ENCODE measurements around the gene MORF4L1. TPM values are rescaled to one million over a fixed set of nuclear protein-coding genes. Genes with fewer than 3 reads are reported as not detected.
"Not testable (repeated sequence)": the region's sequence is repeated elsewhere in the genome, so short reads cannot be mapped to it uniquely, and the experiment has no call there.

MORF4L1 gene
- total RNA-seq, 2 donors from 2014 or later: 151 to 304 TPM

- H3K9me3 ChIP-seq: no peaks in the 10 kb centered on the region
- intact Hi-C loops (cut with DNase I): no loop called here
- H3K27ac ChIP-seq: no peak overlapping the region
- DNase-seq (ENCODE audit: low spot score): no peak
- H3K27me3 ChIP-seq (replicated peaks; ENCODE audit: insufficient read depth): no peaks in the 10 kb centered on the region
- H3K36me3 ChIP-seq: peaks cover 0 to 3% of the 10 kb centered on the region in 2 donors
- H3K4me1 ChIP-seq (replicated peaks): no peaks in the 10 kb centered on the region
- TF ChIP-seq POLR2AphosphoS5 (IDR thresholded peaks at IDR 0.05): no peak
- TF ChIP-seq POLR2A (IDR thresholded peaks at IDR 0.05): no peak
- TF ChIP-seq CTCF (IDR thresholded peaks at IDR 0.05): no peak
- no peak overlapping the region for H3K4me3 ChIP-seq
- 82% methylated on average over 4 of the region's 4 CpGs for WGBS
Measured at GRCh38 chr15:78889000-78889399, 16.3 kb downstream of the MORF4L1 start.

DNA sequence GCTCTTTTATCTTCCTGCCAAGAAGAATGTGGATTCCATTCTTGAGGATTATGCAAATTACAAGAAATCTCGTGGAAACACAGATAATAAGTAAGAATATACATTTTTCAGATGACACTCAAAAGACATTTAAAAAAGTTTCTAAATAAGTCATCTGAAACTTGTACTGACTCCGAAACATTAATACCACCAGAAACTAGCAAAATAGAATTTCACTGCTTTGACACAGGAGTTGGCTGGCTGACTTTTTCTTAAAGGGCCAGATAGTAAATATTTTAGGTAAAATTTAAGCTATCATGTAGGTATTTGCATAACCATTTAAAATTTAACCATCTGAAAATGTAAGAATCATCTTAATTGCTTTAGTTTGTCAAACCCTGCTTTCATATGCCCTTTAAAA is 20.8 kb downstream of the MORF4L1 start:
- H3K27me3 ChIP-seq (replicated peaks; ENCODE audit: insufficient read depth): no peaks in the 10 kb centered on the region
- H3K4me1 ChIP-seq (replicated peaks): no peaks in the 10 kb centered on the region
- no peak overlapping the region for H3K27ac ChIP-seq
- TF ChIP-seq POLR2AphosphoS5 (IDR thresholded peaks at IDR 0.05): no peak
- no peak for TF ChIP-seq CTCF (IDR thresholded peaks at IDR 0.05)
- no peak for TF ChIP-seq POLR2A (IDR thresholded peaks at IDR 0.05)
- H3K4me3 ChIP-seq: no peak overlapping the region
- H3K9me3 ChIP-seq: no peaks in the 10 kb centered on the region
- intact Hi-C loops (cut with DNase I): no loop called here
- DNase-seq (ENCODE audit: low spot score): no peak
- 77% methylated on average over 2 of the region's 2 CpGs for WGBS
- peaks cover 5 to 7% of the 10 kb centered on the region in 2 donors for H3K36me3 ChIP-seq

GRCh38 chr15:78895471-78895870 is 22.8 kb downstream of the MORF4L1 start:
- DNase-seq (ENCODE audit: low spot score): no peak
- H3K9me3 ChIP-seq: no peaks in the 10 kb centered on the region
- no peaks in the 10 kb centered on the region for H3K27me3 ChIP-seq (replicated peaks; ENCODE audit: insufficient read depth)
- WGBS: 68% methylated on average over 3 of the region's 3 CpGs
- intact Hi-C loops (cut with DNase I): no loop called here
- TF ChIP-seq POLR2AphosphoS5 (IDR thresholded peaks at IDR 0.05) (no peak), CTCF (IDR thresholded peaks at IDR 0.05) (no peak), POLR2A (IDR thresholded peaks at IDR 0.05) (no peak)
- H3K4me3 ChIP-seq: no peak overlapping the region
- H3K4me1 ChIP-seq (replicated peaks): no peaks in the 10 kb centered on the region
- peaks cover 5 to 7% of the 10 kb centered on the region in 2 donors for H3K36me3 ChIP-seq
- no peak overlapping the region for H3K27ac ChIP-seq

DNA sequence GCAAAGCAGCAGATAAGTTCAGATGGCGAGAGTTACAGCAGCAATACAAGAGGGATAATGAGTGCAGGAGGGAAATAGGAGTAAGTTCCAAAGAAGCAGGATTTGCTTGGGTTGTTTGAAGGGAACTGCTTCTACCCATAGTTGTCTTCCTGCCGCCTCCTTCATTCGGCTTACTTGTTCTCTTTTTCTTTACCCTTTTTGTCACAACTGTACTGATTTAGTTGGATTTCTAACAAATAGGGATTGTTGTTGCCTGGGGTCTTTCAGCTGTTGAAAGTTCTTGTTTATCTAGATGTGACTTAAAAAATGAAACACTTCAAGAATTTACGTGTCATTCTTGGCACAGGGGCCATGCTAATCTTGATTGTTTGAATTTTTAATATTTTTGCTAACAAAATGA is 25.9 kb downstream of the MORF4L1 start:
- peaks cover 7 to 9% of the 10 kb centered on the region in 2 donors for H3K36me3 ChIP-seq
- no peaks in the 10 kb centered on the region for H3K9me3 ChIP-seq
- intact Hi-C loops (cut with DNase I): no loop called here
- no peak for TF ChIP-seq POLR2A (IDR thresholded peaks at IDR 0.05)
- no peak for TF ChIP-seq CTCF (IDR thresholded peaks at IDR 0.05)
- TF ChIP-seq POLR2AphosphoS5 (IDR thresholded peaks at IDR 0.05): no peak
- no peak for DNase-seq (ENCODE audit: low spot score)
- H3K4me1 ChIP-seq (replicated peaks): no peaks in the 10 kb centered on the region
- no peaks in the 10 kb centered on the region for H3K27me3 ChIP-seq (replicated peaks; ENCODE audit: insufficient read depth)
- WGBS: 84% methylated on average over 4 of the region's 4 CpGs
- H3K4me3 ChIP-seq: no peak overlapping the region
- H3K27ac ChIP-seq: no peak overlapping the region

GRCh38 chr15:78900819-78901533 is 28.3 kb downstream of the MORF4L1 start:
- H3K27me3 ChIP-seq (replicated peaks; ENCODE audit: insufficient read depth); H3K36me3 ChIP-seq; H3K9me3 ChIP-seq; H3K4me1 ChIP-seq (replicated peaks); H3K27ac ChIP-seq; H3K4me3 ChIP-seq; intact Hi-C loops (cut with DNase I); DNase-seq (ENCODE audit: low spot score): not testable (repeated sequence)
- WGBS: 94% methylated on average over 14 of the region's 14 CpGs

Data from prostate gland (tissue), 2 donors.